Astrocyte (in vitro differentiated cells and primary cell): ENCODE results near the gene NUCB2.

Source experiments
- CTCF ChIP-seq: IDR thresholded peaks from 2 replicates; pipeline ENCODE4 v1.5.1; 2011; ENCODE audit warnings: low read depth, mild to moderate bottlenecking, inconsistent platforms, low read length, moderate library complexity; ENCODE audit not compliant: insufficient read depth
- EZH2 ChIP-seq: IDR thresholded peaks from 2 replicates; pipeline ENCODE4 v1.6.1; 2012; ENCODE audit warnings: mild to moderate bottlenecking, low read length, inconsistent platforms; ENCODE audit not compliant: insufficient read depth

- TF ChIP-seq CTCF (no peak), EZH2 (no peak)
These were observed 2.8 kb upstream of the NUCB2 start for GRCh38 chr11:17273668-17274282.
